Measurements from ENCODE around the gene EVL.

The EVL gene

GRCh38 chr14:100132161-100132902 lies 67.1 kb downstream of the EVL start:
- no peak for DNase-seq

GRCh38 chr14:100132903-100133510 lies 67.8 kb downstream of the EVL start:
- no peak for DNase-seq

DNA sequence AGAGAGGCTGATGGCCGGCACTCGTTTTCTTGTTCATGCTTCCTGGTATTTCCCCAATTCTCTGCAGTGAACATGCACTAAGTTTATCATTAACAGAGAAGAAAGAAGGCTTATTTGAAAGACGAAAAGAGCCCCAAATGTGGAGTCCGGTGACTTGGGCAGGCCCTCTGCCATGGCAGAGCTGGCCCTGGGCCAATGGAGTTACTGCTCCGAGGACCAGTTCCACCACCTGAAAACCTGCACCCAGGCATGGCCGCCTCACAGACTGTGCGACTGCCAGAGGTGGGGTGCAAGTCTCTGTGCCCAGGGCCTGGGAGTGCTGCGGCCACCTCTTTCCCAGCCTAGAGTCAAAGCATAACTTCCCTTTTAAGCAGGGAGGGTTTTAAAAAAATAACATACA lies 69.4 kb downstream of the EVL start:
- no peak for DNase-seq

DNA sequence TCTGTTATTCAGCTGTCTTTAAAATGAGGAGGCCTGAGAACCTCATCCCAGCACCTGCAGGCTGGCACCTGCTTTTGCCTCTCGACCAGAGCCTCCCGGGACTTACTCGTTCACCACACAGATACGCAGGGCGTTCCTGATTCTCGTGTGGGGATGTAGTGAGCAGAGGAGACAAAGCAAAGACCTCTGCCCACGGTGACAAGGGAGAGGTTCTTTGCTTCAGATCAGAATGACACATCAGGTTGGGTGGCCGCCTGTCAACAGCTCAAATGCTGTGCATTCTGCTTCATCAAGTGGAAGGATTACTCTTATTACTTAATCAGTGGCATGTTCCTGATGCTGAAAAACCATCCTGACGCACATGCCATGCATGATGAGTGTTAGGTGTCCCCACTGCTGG lies 69.9 kb downstream of the EVL start:
- DNase-seq: no peak

- DNase-seq: no peak
Measured at GRCh38 chr14:100135784-100136183, 70.6 kb downstream of the EVL start.

GRCh38 chr14:100137173-100137572 lies 72.0 kb downstream of the EVL start:
- DNase-seq: no peak

DNA sequence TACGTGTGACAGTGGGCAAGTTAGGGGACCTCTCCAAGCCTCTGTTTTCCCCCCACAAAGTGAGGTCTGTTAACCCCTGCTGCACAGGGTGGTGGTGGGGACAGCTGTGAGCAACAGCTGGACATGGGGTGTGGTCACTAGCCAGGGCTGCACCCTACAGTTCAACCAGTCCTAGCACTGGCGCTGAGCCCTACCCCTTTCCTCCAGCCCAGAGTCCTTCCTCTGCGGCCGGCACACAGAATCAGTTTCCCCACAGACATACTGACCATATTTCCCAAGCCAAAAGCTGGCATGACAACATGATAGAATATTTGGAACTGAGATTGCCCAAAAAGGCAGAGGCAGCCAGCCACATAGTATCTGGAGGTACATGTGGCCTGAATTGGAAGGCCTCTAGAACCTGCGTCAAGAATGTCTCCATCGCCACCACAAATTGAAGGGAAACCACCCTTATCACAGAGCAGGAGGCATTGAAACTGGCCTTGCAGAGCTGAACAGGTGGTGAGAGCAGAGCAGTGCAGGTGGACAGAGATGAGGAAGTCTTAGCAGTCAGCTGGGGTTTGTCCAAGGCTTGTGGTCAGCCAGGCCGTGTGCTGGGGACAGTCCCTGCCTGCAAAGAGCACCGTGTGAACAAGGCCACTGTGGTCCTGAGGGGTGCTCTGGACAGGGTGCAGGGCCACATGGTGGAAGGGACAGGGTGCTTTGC lies 73.0 kb downstream of the EVL start:
- DNase-seq: no peak

GRCh38 chr14:100138955-100139354 lies 73.7 kb downstream of the EVL start:
- DNase-seq: no peak

- DNase-seq: no peak
Measured at GRCh38 chr14:100140452-100141078, 75.3 kb downstream of the EVL start.

- DNase-seq: no peak
Measured at GRCh38 chr14:100141098-100141497, 75.9 kb downstream of the EVL start.

GRCh38 chr14:100142073-100143040 lies 77.1 kb downstream of the EVL start:
- DNase-seq: no peak

GRCh38 chr14:100143523-100143922 lies 78.3 kb downstream of the EVL start:
- no peak for DNase-seq

DNA sequence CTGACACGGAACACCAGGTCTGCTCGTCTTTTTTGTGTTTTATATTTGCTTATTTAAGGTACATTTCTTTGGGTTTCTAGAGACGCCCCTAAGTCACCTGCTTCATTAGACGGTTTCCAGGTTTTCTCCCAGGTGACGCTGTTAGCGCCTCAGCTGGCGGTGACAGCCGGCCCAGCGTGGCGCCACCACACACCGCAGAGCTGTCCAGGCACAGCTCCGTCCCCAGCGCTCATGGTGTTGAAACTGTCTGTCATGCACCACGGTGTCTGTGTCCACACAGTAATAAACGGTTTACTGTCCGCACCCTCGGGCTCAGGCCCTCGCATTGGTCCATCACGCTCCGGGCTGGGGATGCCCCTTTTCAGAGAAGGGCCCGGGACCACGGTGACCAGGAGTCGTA lies 78.7 kb downstream of the EVL start:
- DNase-seq: no peak

DNA sequence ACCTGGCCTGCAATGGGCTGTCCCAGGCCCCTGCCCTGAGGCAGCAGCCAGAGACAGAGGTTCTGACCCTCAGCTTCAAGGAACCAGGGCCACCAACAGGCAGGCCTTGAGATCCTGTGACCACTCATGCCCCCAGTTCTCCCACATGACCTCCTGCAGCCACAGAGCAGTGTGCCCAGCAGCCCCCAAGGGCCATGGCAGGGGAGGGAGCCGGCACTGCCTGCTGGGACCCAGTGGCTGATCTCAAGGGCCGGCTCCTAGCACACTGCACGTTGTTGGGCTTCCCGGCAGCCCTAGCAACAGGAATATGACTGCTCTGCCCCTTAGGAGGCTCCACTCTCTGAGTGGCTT lies 79.4 kb downstream of the EVL start:
- no peak for DNase-seq

- no peak for DNase-seq
Measured at GRCh38 chr14:100144996-100145646, 79.9 kb downstream of the EVL start.

DNA sequence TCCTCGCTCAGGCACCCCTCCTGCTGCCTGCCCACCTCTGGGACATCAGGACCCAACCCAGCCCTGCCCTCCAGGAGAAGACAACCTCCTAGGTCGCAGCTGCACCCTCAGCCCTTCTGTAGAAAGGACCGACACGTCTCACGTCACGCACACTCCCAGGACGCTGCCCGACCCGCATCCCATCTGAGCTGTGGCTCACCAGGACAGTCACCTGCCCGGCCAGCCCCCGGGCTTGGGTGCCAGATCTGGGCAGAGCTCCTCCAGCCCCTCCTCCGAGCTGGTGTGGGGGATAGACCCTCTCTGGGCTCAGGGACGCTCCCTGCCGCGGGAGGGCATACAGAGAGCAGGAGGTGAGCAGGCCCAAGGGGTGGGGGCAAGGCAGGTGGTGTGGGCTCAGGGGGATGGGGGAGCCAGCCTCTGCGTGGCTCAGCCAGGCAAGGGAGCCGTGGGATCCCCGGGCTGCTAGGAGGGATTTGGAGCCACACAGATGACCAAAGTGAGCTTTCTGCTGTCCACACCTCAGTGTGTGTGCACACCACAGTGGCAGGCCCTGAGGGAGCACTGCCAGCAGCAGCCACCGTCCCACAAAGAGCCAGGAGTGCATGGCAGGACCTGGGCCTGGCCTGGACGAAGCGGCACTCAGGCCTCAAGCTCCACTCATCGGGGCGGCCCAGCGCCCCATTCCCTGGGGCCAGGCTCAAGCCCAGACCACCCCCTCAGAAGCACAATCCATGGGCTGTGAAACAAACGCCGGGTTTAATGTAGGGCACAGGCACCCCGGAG lies 80.7 kb downstream of the EVL start:
- no peak for DNase-seq

GRCh38 chr14:100146531-100147091 lies 81.4 kb downstream of the EVL start:
- peak; percentile 23 for DNase-seq

GRCh38 chr14:100147181-100147631 lies 82.0 kb downstream of the EVL start:
- peak; percentile 81 for DNase-seq

GRCh38 chr14:100147691-100148464 lies 82.7 kb downstream of the EVL start:
- DNase-seq: no peak
